ENCODE measurements around the gene BRF1.

DNA sequence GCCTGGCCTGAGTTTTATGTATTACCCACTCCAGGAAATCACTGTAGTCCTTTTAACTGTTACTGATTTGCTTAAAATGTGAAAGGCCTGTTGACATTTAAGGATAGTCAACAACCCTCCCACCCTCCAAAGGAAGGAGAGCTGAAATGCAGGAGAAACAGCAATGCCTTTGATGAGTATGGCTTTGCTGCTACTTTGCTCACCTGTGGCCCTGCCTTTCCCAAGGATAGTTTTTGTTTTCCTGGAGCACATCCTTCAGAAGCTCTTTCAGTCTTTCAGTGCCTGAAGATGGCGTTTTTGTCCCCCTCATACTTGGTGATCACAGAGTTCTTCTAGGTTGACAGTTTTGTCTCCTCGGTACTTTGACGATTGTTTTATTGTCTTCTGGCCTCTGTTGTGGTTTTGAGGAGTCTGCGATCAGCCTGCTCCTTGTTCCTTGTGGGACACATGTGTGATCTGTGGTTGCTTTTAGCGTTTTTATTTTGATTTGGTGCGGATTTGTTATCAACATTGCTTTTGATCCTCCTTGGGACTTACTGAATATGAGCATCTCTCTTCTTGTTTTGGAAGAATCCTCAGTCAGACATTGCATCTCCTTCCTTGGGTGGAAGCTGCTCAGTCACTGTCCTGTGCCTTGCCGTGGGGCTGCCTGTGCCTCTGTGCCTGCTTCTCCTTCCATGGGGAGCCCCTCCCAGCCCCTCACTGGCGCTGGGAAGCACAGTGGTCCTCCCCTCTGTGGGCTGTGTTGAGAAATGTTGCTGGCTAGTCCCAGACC lies 31.0 kb upstream of the BRF1 start:
- TF ChIP-seq, protein P1, sequence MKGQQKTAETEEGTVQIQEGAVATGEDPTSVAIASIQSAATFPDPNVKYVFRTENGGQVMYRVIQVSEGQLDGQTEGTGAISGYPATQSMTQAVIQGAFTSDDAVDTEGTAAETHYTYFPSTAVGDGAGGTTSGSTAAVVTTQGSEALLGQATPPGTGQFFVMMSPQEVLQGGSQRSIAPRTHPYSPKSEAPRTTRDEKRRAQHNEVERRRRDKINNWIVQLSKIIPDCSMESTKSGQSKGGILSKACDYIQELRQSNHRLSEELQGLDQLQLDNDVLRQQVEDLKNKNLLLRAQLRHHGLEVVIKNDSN (IDR thresholded peaks at IDR 0.05): no peak
- TF ChIP-seq ZBTB7A (IDR thresholded peaks at IDR 0.05; ENCODE audit: low read depth) (no peak), NFIC (IDR thresholded peaks at IDR 0.05) (no peak), EP300 (IDR thresholded peaks at IDR 0.05; ENCODE audit: borderline replicate concordance) (no peak), EGR1 (IDR thresholded peaks at IDR 0.05) (no peak), TAF1 (IDR thresholded peaks at IDR 0.05; ENCODE audit: low read depth) (no peak), TEAD4 (IDR thresholded peaks at IDR 0.05) (no peak), RAD21 (IDR thresholded peaks at IDR 0.05; ENCODE audit: low read depth) (no peak)
- TF ChIP-seq, protein P2, sequence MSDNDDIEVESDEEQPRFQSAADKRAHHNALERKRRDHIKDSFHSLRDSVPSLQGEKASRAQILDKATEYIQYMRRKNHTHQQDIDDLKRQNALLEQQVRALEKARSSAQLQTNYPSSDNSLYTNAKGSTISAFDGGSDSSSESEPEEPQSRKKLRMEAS (IDR thresholded peaks at IDR 0.05): no peak

Data from Ishikawa (cell line).